Ascending aorta (tissue), 2 donors: Measurements from ENCODE around the gene HEPACAM. TPM values are rescaled to one million over a fixed set of nuclear protein-coding genes. Genes with fewer than 3 reads are reported as not detected.

Source experiments
- DNase-seq, 2 donors: peaks; one replicate each; pipeline ENCODE4 v3.0.0-alpha.2; 2019; ENCODE audit warnings: low spot score in 2 of 2
- H3K27ac ChIP-seq, 2 donors: fragments of 200-600 bp; sonication (generic); one replicate each; pipeline ENCODE4 v1.5.1; 2016 to 2017; ENCODE audit warnings: mild to moderate bottlenecking in 1 of 2
- H3K27me3 ChIP-seq: fragments of 200-600 bp; sonication (generic); one replicate; pipeline ENCODE4 v1.5.1; 2017
- H3K36me3 ChIP-seq, 2 donors: fragments of 200-600 bp; sonication (generic); one replicate each; pipeline ENCODE4 v1.5.1; 2016
- H3K4me1 ChIP-seq, 2 donors: fragments of 200-600 bp; sonication (generic); one replicate each; pipeline ENCODE4 v1.5.1; 2016 to 2017; ENCODE audit warnings: mild to moderate bottlenecking in 1 of 2
- H3K4me3 ChIP-seq, 2 donors: fragments of 200-600 bp; sonication (generic); one replicate each; pipeline ENCODE4 v1.5.1; 2016 to 2017; ENCODE audit warnings: mild to moderate bottlenecking in 1 of 2
- H3K9me3 ChIP-seq, 2 donors: fragments of 200-600 bp; sonication (generic); one replicate each; pipeline ENCODE4 v1.5.1; 2016
- CTCF ChIP-seq, 3 experiments: fragments of 200-600 bp in 2 of 3; fragments of 450-650 bp in 1 of 3; sonication (generic) in 2 of 3; IDR thresholded peaks; one replicate each; pipeline ENCODE4 v1.5.1; 2016 to 2019; ENCODE audit warnings: antibody characterized with exemption in 3 of 3, mild to moderate bottlenecking in 1 of 3, moderate library complexity in 1 of 3
- intact Hi-C: fragments of 100-400 bp; cut with DNase I; formaldehyde crosslinking; loops from one replicate; pipeline ENCODE4 v1.15.1; 2023
- total RNA-seq: library from RNA; depleted of rRNA; stranded (reverse); fragments of >200 nt; gene quantifications from one replicate; pipeline ENCODE4 v1.1.0, GENCODE V29; 2016

Gene HEPACAM
- total RNA-seq, 1 donor from 2014 or later: not detected

DNA sequence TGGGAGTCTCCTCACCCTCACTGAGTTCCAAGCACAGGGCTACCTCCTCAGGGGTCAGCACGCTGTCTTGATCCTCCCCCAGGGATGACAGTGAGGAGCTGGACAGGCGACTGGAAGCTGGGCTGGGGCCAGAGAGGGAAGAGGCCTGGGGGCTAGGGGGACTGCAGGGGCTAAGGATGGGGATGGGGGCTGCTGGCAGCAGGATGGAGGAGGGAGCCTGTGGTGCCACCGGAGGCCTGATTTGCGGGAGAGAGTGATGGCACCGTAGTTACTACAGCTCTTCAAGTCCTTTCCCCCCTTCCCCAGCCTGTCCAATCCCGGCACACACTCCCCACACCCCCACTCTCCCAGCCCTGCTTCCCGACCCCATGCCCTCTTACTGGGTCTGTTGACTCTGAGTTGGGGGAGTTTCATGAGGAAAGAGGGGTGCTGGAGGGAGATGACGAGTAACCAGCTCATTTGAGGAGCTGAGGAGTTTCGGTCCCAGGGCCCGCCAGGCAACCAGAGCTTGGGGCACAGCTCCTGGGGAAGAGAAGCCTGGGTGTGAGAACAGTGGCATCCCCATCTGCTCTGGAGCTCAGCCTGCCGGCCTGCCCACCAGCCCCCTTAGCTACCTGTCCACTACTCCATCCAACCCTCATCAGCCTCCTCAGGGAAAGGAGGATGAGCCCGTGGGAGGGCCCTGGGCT is 48.7 kb downstream of the HEPACAM start:
- peak in 1 of 2 donors; percentile 37 for DNase-seq
- no peak for TF ChIP-seq CTCF (IDR thresholded peaks at IDR 0.05)
- no peaks in the 10 kb centered on the region for H3K9me3 ChIP-seq
- no peaks in the 10 kb centered on the region for H3K27me3 ChIP-seq
- no peak overlapping the region for H3K27ac ChIP-seq
- no peak overlapping the region for H3K4me3 ChIP-seq
- no peaks in the 10 kb centered on the region for H3K4me1 ChIP-seq
- no peaks in the 10 kb centered on the region for H3K36me3 ChIP-seq
- intact Hi-C loops: no loop called here

DNA sequence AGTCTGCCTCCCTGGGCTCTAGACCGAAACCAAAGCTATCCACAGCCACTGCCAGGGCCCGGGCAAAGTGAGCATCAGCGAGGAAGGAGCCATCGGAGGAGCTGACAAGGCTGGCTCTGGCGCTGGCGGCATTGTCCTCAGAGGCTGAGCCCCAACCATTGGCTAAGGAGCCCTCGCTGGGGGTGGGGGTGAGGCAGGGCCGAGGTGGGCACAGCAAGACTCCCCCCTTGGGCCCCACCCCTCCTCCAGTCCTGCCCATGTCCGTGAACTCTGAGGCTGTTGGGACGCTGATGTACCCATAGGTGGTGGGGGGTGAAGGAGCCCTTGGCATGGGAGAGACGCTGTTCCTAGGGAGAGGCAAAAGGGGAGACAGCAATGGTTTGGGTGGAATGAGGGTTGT is 49.4 kb downstream of the HEPACAM start:
- Histone ChIP-seq H3K9me3 (no peaks in the 10 kb centered on the region), H3K27ac (no peak overlapping the region), H3K4me3 (no peak overlapping the region), H3K36me3 (no peaks in the 10 kb centered on the region), H3K27me3 (no peaks in the 10 kb centered on the region), H3K4me1 (no peaks in the 10 kb centered on the region)
- peak in 1 of 2 donors; percentile 58 for DNase-seq
- intact Hi-C loops: no loop called here
- no peak for TF ChIP-seq CTCF (IDR thresholded peaks at IDR 0.05)

- no peaks in the 10 kb centered on the region for H3K36me3 ChIP-seq
- no peak overlapping the region for H3K27ac ChIP-seq
- no peaks in the 10 kb centered on the region for H3K27me3 ChIP-seq
- no peak overlapping the region for H3K4me3 ChIP-seq
- intact Hi-C loops: no loop called here
- H3K9me3 ChIP-seq: no peaks in the 10 kb centered on the region
- TF ChIP-seq CTCF (IDR thresholded peaks at IDR 0.05): no peak
- H3K4me1 ChIP-seq: no peaks in the 10 kb centered on the region
- DNase-seq: peak in 1 of 2 donors; percentile 44
Measured at GRCh38 chr11:124884869-124885479, 50.9 kb downstream of the HEPACAM start.

GRCh38 chr11:124884340-124884739 is 51.5 kb downstream of the HEPACAM start:
- intact Hi-C loops: no loop called here
- H3K36me3 ChIP-seq: no peaks in the 10 kb centered on the region
- TF ChIP-seq CTCF (IDR thresholded peaks at IDR 0.05): no peak
- no peaks in the 10 kb centered on the region for H3K4me1 ChIP-seq
- H3K27me3 ChIP-seq: no peaks in the 10 kb centered on the region
- H3K27ac ChIP-seq: no peak overlapping the region
- no peak overlapping the region for H3K4me3 ChIP-seq
- no peaks in the 10 kb centered on the region for H3K9me3 ChIP-seq
- DNase-seq: peak in 1 of 2 donors; percentile 38

GRCh38 chr11:124882339-124883071 is 53.3 kb downstream of the HEPACAM start:
- intact Hi-C loops: no loop called here
- Histone ChIP-seq H3K4me1 (no peaks in the 10 kb centered on the region), H3K36me3 (no peaks in the 10 kb centered on the region), H3K9me3 (no peaks in the 10 kb centered on the region), H3K4me3 (no peak overlapping the region), H3K27me3 (no peaks in the 10 kb centered on the region), H3K27ac (peak overlapping the region; percentile 14 to 46)
- TF ChIP-seq CTCF (IDR thresholded peaks at IDR 0.05): no peak
- peak in 1 of 2 donors; percentile 62 for DNase-seq
